ENCODE measurements around the gene PPP1R13L.

Gene PPP1R13L

DNA sequence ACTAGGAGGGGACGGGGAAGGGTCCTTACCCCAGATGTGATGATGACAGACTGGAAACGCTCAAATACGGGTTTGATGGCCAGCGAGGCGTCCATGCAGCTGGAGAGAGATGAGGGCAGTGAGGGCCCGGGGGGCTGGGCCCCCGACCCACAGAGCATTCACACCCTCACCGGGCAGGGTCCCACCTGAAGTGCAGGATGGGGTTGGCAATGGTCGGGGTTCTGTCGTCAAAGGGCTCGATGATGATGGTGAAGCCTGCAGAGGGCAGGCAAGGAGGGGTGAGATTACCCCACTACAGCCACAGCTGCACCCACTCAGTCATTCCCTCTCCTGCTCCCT is 47.5 kb downstream of the PPP1R13L start:
- no peak overlapping the region for H3K9ac ChIP-seq (ENCODE audit: low read length)
- H3K36me3 ChIP-seq (ENCODE audit: insufficient read depth, low read length): peaks cover 76% of the 10 kb centered on the region
- H3K27me3 ChIP-seq (ENCODE audit: insufficient read depth, low read length): no peaks in the 10 kb centered on the region
- TF ChIP-seq, protein P1, sequence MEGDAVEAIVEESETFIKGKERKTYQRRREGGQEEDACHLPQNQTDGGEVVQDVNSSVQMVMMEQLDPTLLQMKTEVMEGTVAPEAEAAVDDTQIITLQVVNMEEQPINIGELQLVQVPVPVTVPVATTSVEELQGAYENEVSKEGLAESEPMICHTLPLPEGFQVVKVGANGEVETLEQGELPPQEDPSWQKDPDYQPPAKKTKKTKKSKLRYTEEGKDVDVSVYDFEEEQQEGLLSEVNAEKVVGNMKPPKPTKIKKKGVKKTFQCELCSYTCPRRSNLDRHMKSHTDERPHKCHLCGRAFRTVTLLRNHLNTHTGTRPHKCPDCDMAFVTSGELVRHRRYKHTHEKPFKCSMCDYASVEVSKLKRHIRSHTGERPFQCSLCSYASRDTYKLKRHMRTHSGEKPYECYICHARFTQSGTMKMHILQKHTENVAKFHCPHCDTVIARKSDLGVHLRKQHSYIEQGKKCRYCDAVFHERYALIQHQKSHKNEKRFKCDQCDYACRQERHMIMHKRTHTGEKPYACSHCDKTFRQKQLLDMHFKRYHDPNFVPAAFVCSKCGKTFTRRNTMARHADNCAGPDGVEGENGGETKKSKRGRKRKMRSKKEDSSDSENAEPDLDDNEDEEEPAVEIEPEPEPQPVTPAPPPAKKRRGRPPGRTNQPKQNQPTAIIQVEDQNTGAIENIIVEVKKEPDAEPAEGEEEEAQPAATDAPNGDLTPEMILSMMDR (IDR thresholded peaks at IDR 0.05; ENCODE audit: low read length): no peak
- TF ChIP-seq EZH2 (IDR thresholded peaks at IDR 0.05; ENCODE audit: borderline replicate concordance, low read length): no peak
- H3K9me2 ChIP-seq (ENCODE audit: low read depth, low read length): no peaks in the 10 kb centered on the region
- H3K4me3 ChIP-seq (ENCODE audit: low read depth, low read length, poor library complexity, severe bottlenecking): no peak overlapping the region
- no peaks in the 10 kb centered on the region for H3K9me3 ChIP-seq (ENCODE audit: low read length)
- no peaks in the 10 kb centered on the region for H3F3A ChIP-seq (ENCODE audit: insufficient read depth, low read length)
- no peak overlapping the region for H3K4me2 ChIP-seq (ENCODE audit: low read length)
- no peaks in the 10 kb centered on the region for H3K79me2 ChIP-seq (ENCODE audit: insufficient read depth, low read length)
- no peaks in the 10 kb centered on the region for H3K4me1 ChIP-seq (ENCODE audit: insufficient read depth, low read length, severe bottlenecking)
- no peaks in the 10 kb centered on the region for H4K20me1 ChIP-seq (ENCODE audit: insufficient read depth, low read length)
- no peak overlapping the region for H3K27ac ChIP-seq (ENCODE audit: low read depth, low read length, poor library complexity, severe bottlenecking)
- no peak overlapping the region for H2AFZ ChIP-seq (ENCODE audit: low read length)

DNA sequence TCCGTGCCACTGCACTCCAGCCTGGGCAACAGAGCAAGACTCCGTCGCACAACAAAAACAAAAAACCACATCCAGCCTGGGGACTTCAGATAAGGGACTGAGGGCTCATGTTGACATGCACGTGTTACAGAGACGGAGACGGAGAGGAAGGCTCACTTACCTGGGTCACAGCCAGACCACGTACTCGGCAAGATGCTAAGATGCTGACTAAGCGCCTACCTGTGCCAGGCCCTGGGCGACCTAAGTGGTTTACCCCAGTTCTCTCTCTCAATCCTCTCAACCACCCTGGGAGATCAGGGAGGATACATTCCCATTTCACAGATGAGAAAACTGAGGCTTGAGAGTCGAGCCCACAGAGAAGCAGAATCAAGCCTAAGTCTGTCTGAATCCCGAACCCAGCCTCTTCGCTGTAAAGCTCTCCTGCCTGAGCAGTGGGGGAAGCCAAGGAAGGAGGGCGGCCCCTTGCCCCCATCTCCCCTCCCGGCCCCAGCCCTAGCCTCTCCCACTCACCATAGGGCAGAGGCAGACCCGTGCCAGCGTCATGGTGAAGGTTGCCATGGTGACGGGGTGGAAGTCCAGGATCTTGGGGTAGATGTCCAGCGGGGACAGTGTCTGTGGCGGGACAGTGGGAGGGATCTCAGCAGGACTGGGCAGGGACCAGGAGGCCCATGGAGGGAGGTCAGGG is 48.0 kb downstream of the PPP1R13L start:
- H4K20me1 ChIP-seq (ENCODE audit: insufficient read depth, low read length): no peaks in the 10 kb centered on the region
- H3K4me3 ChIP-seq (ENCODE audit: low read depth, low read length, poor library complexity, severe bottlenecking): no peak overlapping the region
- H3K27me3 ChIP-seq (ENCODE audit: insufficient read depth, low read length): no peaks in the 10 kb centered on the region
- TF ChIP-seq, protein P1 (IDR thresholded peaks at IDR 0.05; ENCODE audit: low read length): no peak
- TF ChIP-seq EZH2 (IDR thresholded peaks at IDR 0.05; ENCODE audit: borderline replicate concordance, low read length): no peak
- H3F3A ChIP-seq (ENCODE audit: insufficient read depth, low read length): no peaks in the 10 kb centered on the region
- no peaks in the 10 kb centered on the region for H3K9me3 ChIP-seq (ENCODE audit: low read length)
- no peak overlapping the region for H3K27ac ChIP-seq (ENCODE audit: low read depth, low read length, poor library complexity, severe bottlenecking)
- no peak overlapping the region for H3K4me2 ChIP-seq (ENCODE audit: low read length)
- H3K9me2 ChIP-seq (ENCODE audit: low read depth, low read length): no peaks in the 10 kb centered on the region
- no peak overlapping the region for H2AFZ ChIP-seq (ENCODE audit: low read length)
- peaks cover 76% of the 10 kb centered on the region for H3K36me3 ChIP-seq (ENCODE audit: insufficient read depth, low read length)
- H3K4me1 ChIP-seq (ENCODE audit: insufficient read depth, low read length, severe bottlenecking): no peaks in the 10 kb centered on the region
- H3K9ac ChIP-seq (ENCODE audit: low read length): no peak overlapping the region
- H3K79me2 ChIP-seq (ENCODE audit: insufficient read depth, low read length): no peaks in the 10 kb centered on the region

DNA sequence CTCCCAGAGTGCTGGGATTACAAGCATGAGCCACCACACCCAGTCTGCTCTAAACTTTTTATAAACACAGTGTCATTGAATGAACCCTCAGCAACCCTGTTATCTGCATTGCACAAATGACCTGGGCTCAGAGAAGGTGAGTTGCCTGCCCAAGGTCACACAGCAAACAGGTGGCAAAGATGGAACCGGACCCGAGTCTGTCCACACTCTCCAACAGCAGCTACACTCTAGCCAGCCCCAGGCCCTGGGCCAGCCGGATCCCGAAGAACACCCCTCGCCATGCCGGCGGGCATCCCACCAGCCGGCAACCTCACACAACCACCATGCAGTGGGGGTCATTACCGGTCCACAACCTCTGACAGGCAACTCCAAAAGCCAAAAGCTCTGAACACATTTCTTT is 49.0 kb downstream of the PPP1R13L start:
- no peaks in the 10 kb centered on the region for H3K79me2 ChIP-seq (ENCODE audit: insufficient read depth, low read length)
- no peak overlapping the region for H2AFZ ChIP-seq (ENCODE audit: low read length)
- H3K9ac ChIP-seq (ENCODE audit: low read length): no peak overlapping the region
- H3K4me2 ChIP-seq (ENCODE audit: low read length): no peak overlapping the region
- no peaks in the 10 kb centered on the region for H3K27me3 ChIP-seq (ENCODE audit: insufficient read depth, low read length)
- TF ChIP-seq, protein P1 (IDR thresholded peaks at IDR 0.05; ENCODE audit: low read length): no peak
- TF ChIP-seq EZH2 (IDR thresholded peaks at IDR 0.05; ENCODE audit: borderline replicate concordance, low read length): no peak
- no peaks in the 10 kb centered on the region for H3F3A ChIP-seq (ENCODE audit: insufficient read depth, low read length)
- no peaks in the 10 kb centered on the region for H3K9me2 ChIP-seq (ENCODE audit: low read depth, low read length)
- H3K4me3 ChIP-seq (ENCODE audit: low read depth, low read length, poor library complexity, severe bottlenecking): no peak overlapping the region
- no peaks in the 10 kb centered on the region for H4K20me1 ChIP-seq (ENCODE audit: insufficient read depth, low read length)
- no peak overlapping the region for H3K27ac ChIP-seq (ENCODE audit: low read depth, low read length, poor library complexity, severe bottlenecking)
- no peaks in the 10 kb centered on the region for H3K4me1 ChIP-seq (ENCODE audit: insufficient read depth, low read length, severe bottlenecking)
- H3K36me3 ChIP-seq (ENCODE audit: insufficient read depth, low read length): peaks cover 76% of the 10 kb centered on the region
- H3K9me3 ChIP-seq (ENCODE audit: low read length): no peaks in the 10 kb centered on the region
